GM23248 (cell line): ENCODE measurements around the gene TMEM161A.

Experiments
- EZH2 ChIP-seq: fragments of 200-600 bp; sonication (generic); IDR thresholded peaks from 2 replicates; pipeline ENCODE4 v1.6.1; 2018; ENCODE audit warnings: antibody characterized with exemption, mild to moderate bottlenecking; ENCODE audit not compliant: insufficient read depth, poor library complexity, severe bottlenecking
- EZH2phosphoT487 ChIP-seq: fragments of 200-600 bp; sonication (generic); IDR thresholded peaks from 2 replicates; pipeline ENCODE4 v1.6.1; 2018; ENCODE audit warnings: antibody characterized with exemption, moderate library complexity, mild to moderate bottlenecking, low read depth; ENCODE audit not compliant: insufficient read depth

DNA sequence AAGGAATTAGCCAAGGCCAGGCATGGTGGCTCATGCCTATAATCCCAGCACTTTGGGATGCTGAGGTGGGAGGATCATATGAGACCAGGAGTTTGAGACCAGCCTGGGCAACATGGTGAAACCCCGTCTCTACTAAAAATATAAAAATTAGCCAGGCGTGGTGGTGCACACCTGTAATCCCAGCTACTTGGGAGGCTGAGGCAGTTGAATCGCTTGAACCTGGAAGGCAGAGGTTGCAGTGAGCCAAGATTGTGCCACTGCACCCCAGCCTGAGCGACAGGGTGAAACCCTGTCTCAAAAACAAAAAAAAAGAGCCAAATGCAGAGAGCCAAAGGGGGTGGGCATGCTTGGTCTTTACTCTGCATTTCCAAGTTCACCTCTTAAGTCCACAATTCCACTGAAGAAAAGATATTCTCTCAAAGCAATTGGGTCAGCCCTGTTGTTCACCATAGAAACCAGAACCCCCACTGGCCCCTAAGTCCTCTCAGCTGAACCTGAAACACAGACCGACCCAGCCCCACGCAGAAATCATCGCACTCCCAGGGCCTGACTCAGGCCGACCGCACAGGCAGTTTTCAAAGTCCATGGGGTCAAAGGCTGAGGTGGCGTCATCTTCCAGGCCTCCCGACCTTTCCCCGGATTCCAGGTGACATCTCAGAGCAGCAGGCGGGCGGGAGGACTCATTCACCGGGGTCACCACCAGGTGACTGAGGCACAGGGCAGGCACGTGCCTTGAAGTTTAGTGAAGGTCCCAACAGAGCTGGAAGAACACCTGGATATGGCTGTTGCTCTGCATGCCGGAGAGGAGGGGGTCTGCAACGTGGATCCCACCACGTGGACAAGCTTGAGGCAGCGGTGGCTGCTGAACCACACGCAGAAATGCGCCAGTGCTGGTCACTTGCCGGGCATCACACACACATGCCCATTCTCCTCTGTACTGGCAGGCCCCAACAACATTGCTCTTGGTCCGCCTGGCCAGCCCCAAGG lies 41.3 kb downstream of the TMEM161A start:
- TF ChIP-seq EZH2 = no peak
- no peak for TF ChIP-seq EZH2phosphoT487
